Activated naive CD4-positive, alpha-beta T cell treated with anti-CD3 and anti-CD28 coated beads, Interleukin-2, amount 50 U/mL, for 16 hours (primary cell): ENCODE data around the gene SOSTDC1.

Experiments used
- DNase-seq: peaks from one replicate; pipeline ENCODE4 v3.0.0-alpha.2; 2020

The SOSTDC1 gene

GRCh38 chr7:16417906-16418305 lies 47.6 kb downstream of the SOSTDC1 start:
- DNase-seq: no peak

- DNase-seq: no peak
These were observed 49.0 kb downstream of the SOSTDC1 start for GRCh38 chr7:16416289-16417282.

- no peak for DNase-seq
These were observed 53.0 kb downstream of the SOSTDC1 start for GRCh38 chr7:16412274-16413254.
